Measurements from ENCODE around the gene RPS6KB1. TPM values are rescaled to one million over a fixed set of nuclear protein-coding genes. Genes with fewer than 3 reads are reported as not detected.
A peak's percentile ranks its signal among the peaks of the same experiment; 100 is the strongest.

Gene RPS6KB1
- total and polyA plus RNA-seq, 9 of the 15 experiments (the other 6 are each of a cell fraction or from before 2014, with no cell fraction given), result 8.8 to 60.7 (median 35.1) TPM

DNA sequence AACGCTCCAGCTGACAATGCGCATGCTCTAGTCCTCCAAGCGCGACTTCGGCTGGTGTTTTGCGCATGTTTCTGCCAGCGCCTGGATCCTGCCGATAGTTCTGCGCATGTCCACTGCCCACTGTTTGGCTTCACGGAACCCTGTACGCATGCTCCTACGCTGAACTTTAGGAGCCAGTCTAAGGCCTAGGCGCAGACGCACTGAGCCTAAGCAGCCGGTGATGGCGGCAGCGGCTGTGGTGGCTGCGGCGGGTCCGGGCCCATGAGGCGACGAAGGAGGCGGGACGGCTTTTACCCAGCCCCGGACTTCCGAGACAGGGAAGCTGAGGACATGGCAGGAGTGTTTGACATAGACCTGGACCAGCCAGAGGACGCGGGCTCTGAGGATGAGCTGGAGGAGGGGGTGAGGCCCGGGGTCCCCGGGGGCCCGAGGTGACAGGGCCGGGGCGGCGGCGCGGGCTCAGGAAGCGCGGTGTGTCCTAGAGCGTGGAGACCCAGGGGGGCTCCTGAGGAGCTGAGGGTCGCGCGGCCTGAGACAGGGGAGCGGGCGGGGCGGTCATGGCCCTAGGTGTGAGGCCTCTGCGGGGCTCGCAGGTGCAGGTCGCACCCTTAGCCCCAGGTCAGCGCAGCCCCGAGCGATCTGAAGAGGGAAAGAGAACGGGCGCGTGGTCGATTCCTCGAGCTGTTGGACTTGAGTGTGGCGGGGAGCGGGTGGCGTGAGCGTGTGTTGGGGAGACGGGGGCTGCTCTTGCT, at the start of gene RPS6KB1, which contains the start of gene TUBD1 (continued):
- TF ChIP-seq, protein P1, sequence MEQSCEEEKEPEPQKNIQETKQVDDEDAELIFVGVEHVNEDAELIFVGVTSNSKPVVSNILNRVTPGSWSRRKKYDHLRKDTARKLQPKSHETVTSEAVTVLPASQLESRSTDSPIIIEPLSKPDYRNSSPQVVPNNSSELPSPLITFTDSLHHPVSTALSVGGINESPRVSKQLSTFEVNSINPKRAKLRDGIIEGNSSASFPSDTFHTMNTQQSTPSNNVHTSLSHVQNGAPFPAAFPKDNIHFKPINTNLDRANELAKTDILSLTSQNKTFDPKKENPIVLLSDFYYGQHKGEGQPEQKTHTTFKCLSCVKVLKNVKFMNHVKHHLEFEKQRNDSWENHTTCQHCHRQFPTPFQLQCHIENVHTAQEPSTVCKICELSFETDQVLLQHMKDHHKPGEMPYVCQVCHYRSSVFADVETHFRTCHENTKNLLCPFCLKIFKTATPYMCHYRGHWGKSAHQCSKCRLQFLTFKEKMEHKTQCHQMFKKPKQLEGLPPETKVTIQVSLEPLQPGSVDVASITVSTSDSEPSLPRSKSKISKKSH (CRISPR knock-in tag; IDR thresholded peaks at IDR 0.05), result no peak
- TF ChIP-seq HMBOX1 (IDR thresholded peaks at IDR 0.05), result no peak
- TF ChIP-seq L3MBTL2 (IDR thresholded peaks at IDR 0.05), result no peak; the same call in 1 of the 2 replicates
- TF ChIP-seq, protein P2, sequence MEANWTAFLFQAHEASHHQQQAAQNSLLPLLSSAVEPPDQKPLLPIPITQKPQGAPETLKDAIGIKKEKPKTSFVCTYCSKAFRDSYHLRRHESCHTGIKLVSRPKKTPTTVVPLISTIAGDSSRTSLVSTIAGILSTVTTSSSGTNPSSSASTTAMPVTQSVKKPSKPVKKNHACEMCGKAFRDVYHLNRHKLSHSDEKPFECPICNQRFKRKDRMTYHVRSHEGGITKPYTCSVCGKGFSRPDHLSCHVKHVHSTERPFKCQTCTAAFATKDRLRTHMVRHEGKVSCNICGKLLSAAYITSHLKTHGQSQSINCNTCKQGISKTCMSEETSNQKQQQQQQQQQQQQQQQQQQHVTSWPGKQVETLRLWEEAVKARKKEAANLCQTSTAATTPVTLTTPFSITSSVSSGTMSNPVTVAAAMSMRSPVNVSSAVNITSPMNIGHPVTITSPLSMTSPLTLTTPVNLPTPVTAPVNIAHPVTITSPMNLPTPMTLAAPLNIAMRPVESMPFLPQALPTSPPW (CRISPR knock-in tag; IDR thresholded peaks at IDR 0.05), result 0 out of 2 replicates have a peak, but pooled peaks have one; percentile 29
- no peak for TF ChIP-seq HMG20A (CRISPR knock-in tag; conservative IDR thresholded peaks at IDR 0.05)
- TF ChIP-seq XRCC5 (IDR thresholded peaks at IDR 0.05; ENCODE audit: low read depth, low read length), result 0 out of 2 replicates have a peak, but pooled peaks have one; percentile 59
- peak; percentile 61; the same call in 1 of the 2 replicates for TF ChIP-seq ZNF431 (CRISPR knock-in tag; IDR thresholded peaks at IDR 0.05)
- no peak for TF ChIP-seq ZNF311 (CRISPR knock-in tag; IDR thresholded peaks at IDR 0.05)
- TF ChIP-seq ARID2 (IDR thresholded peaks at IDR 0.05), result no peak
- TF ChIP-seq BMI1 (IDR thresholded peaks at IDR 0.05; ENCODE audit: low read length), result no peak
- no peak for TF ChIP-seq SREBF2 (CRISPR knock-in tag; IDR thresholded peaks at IDR 0.05)
- TF ChIP-seq TFAM (CRISPR knock-in tag; conservative IDR thresholded peaks at IDR 0.05), result no peak
- TF ChIP-seq FIP1L1 (IDR thresholded peaks at IDR 0.05; ENCODE audit: low read depth, low read length, poor library complexity, severe bottlenecking), result peak; percentile 74
- no peak for TF ChIP-seq ZNF282 (CRISPR knock-in tag; IDR thresholded peaks at IDR 0.05)
- no peak for TF ChIP-seq ARID1B (IDR thresholded peaks at IDR 0.05)
- peak; percentile 100 for TF ChIP-seq RBFOX2 (IDR thresholded peaks at IDR 0.05; ENCODE audit: low read depth, low read length)
- no peak for TF ChIP-seq MED1 (CRISPR knock-in tag; IDR thresholded peaks at IDR 0.05; ENCODE audit: borderline replicate concordance)
- TF ChIP-seq, protein P3, sequence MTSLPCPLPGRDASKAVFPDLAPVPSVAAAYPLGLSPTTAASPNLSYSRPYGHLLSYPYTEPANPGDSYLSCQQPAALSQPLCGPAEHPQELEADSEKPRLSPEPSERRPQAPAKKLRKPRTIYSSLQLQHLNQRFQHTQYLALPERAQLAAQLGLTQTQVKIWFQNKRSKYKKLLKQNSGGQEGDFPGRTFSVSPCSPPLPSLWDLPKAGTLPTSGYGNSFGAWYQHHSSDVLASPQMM (CRISPR knock-in tag; IDR thresholded peaks at IDR 0.05), result no peak
- no peak for TF ChIP-seq CBFA2T3 (IDR thresholded peaks at IDR 0.05)
- TF ChIP-seq ETS2 (tag; IDR thresholded peaks at IDR 0.05; ENCODE audit: borderline replicate concordance, poor library complexity, severe bottlenecking), result no peak
- TF ChIP-seq, protein P4, sequence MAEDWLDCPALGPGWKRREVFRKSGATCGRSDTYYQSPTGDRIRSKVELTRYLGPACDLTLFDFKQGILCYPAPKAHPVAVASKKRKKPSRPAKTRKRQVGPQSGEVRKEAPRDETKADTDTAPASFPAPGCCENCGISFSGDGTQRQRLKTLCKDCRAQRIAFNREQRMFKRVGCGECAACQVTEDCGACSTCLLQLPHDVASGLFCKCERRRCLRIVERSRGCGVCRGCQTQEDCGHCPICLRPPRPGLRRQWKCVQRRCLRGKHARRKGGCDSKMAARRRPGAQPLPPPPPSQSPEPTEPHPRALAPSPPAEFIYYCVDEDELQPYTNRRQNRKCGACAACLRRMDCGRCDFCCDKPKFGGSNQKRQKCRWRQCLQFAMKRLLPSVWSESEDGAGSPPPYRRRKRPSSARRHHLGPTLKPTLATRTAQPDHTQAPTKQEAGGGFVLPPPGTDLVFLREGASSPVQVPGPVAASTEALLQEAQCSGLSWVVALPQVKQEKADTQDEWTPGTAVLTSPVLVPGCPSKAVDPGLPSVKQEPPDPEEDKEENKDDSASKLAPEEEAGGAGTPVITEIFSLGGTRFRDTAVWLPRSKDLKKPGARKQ (CRISPR knock-in tag; IDR thresholded peaks at IDR 0.05), result no peak
